ENCODE results near the gene ELL2. TPM values are rescaled to one million over a fixed set of nuclear protein-coding genes. Genes with fewer than 3 reads are reported as not detected.

Gene ELL2
- total RNA-seq, 2 experiments from 2014 or later: 82.6 to 96.8 TPM

- ChIA-PET POLR2A (no interaction called here), CTCF (no interaction called here)
Observed at GRCh38 chr5:95891499-95891898, 70.2 kb downstream of the ELL2 start.

- ChIA-PET CTCF (no interaction called here), POLR2A (no interaction called here)
Observed at GRCh38 chr5:95889076-95889475, 72.6 kb downstream of the ELL2 start.

GRCh38 chr5:95887977-95888376 is 73.7 kb downstream of the ELL2 start:
- POLR2A ChIA-PET: no interaction called here
- CTCF ChIA-PET: no interaction called here

- ChIA-PET POLR2A (no interaction called here), CTCF (no interaction called here)
Observed at GRCh38 chr5:95886340-95887044, 75.2 kb downstream of the ELL2 start.

GRCh38 chr5:95884511-95884910 is 77.1 kb downstream of the ELL2 start:
- POLR2A ChIA-PET: no interaction called here

GRCh38 chr5:95884017-95884325 is 77.7 kb downstream of the ELL2 start:
- POLR2A ChIA-PET: no interaction called here
- CTCF ChIA-PET: no interaction called here

More at GRCh38 chr5:95884511-95884910, 77.1 kb downstream of the ELL2 start:
- CTCF ChIA-PET: no interaction called here

GRCh38 chr5:95883185-95884016 is 78.2 kb downstream of the ELL2 start:
- ChIA-PET CTCF (no interaction called here), POLR2A (no interaction called here)

- CTCF ChIA-PET: no interaction called here
- POLR2A ChIA-PET: no interaction called here
Observed at GRCh38 chr5:95881833-95882232, 79.8 kb downstream of the ELL2 start.

GRCh38 chr5:95880081-95880926 is 81.3 kb downstream of the ELL2 start:
- ChIA-PET CTCF (no interaction called here), POLR2A (no interaction called here)

GRCh38 chr5:95879661-95880060 is 82.0 kb downstream of the ELL2 start:
- ChIA-PET CTCF (no interaction called here), POLR2A (no interaction called here)

GRCh38 chr5:95878417-95879323 is 83.0 kb downstream of the ELL2 start:
- ChIA-PET CTCF (no interaction called here), POLR2A (no interaction called here)

GRCh38 chr5:95876782-95877181 is 84.9 kb downstream of the ELL2 start:
- ChIA-PET CTCF (no interaction called here), POLR2A (no interaction called here)

- POLR2A ChIA-PET: no interaction called here
Observed at GRCh38 chr5:95874246-95874645, 87.4 kb downstream of the ELL2 start.

GRCh38 chr5:95873351-95873750 is 88.3 kb downstream of the ELL2 start:
- CTCF ChIA-PET: no interaction called here
- POLR2A ChIA-PET: no interaction called here

More at GRCh38 chr5:95874246-95874645, 87.4 kb downstream of the ELL2 start:
- CTCF ChIA-PET: no interaction called here

- CTCF ChIA-PET: no interaction called here
Observed at GRCh38 chr5:95872346-95873268, 89.0 kb downstream of the ELL2 start.

GRCh38 chr5:95871146-95871806 is 90.4 kb downstream of the ELL2 start:
- ChIA-PET CTCF (interaction anchor here (0.7 kb wide), 1 partner anchor 383 kb away, joined by 3 read pairs; no protein-coding TSS in a partner anchor), POLR2A (interaction anchor here (0.5 kb wide), 1 partner anchor 61 kb away, joined by 4 read pairs; no protein-coding TSS in a partner anchor)

More at GRCh38 chr5:95872346-95873268, 89.0 kb downstream of the ELL2 start:
- POLR2A ChIA-PET: no interaction called here

GRCh38 chr5:95870105-95870672 is 91.5 kb downstream of the ELL2 start:
- POLR2A ChIA-PET: interaction anchor here (1.0 kb wide), 1 partner anchor 47 kb away, joined by 3 read pairs; the partner anchor contains the start of gene GLRX
- CTCF ChIA-PET: interaction anchor here (0.8 to 1.8 kb wide), 6 partner anchors 9 to 466 kb away, joined by 3 to 9 read pairs (median 3); partner anchors contain the start of gene ELL2

Data from activated CD8-positive, alpha-beta memory T cell treated with anti-CD3 and anti-CD28 coated beads for 36 hours (primary cell).